SK-N-SH treated with all-trans-retinoic acid at 6 μM for 48 hours (cell line): ENCODE measurements around the gene LAMA2.

Experiments used
- CREB5 ChIP-seq: fragments of 250-450 bp; sonication (Bioruptor Pico); IDR thresholded peaks from 2 replicates; pipeline ENCODE4 v1.5.1; 2020; ENCODE audit warnings: low read depth, mild to moderate bottlenecking, moderate library complexity
- OSR1 ChIP-seq: fragments of 250-450 bp; sonication (Bioruptor Pico); IDR thresholded peaks from 2 replicates; pipeline ENCODE4 v1.8.0; 2022; ENCODE audit warnings: moderate library complexity, mild to moderate bottlenecking, inconsistent platforms
- PPARA ChIP-seq: fragments of 250-450 bp; sonication (Bioruptor Pico); IDR thresholded peaks from 2 replicates; pipeline ENCODE4 v1.5.0; 2020; ENCODE audit warnings: mild to moderate bottlenecking, borderline replicate concordance
- TSHZ2 ChIP-seq: fragments of 250-450 bp; sonication (Bioruptor Pico); IDR thresholded peaks from 2 replicates; pipeline ENCODE4 v1.5.0; 2020; ENCODE audit warnings: mild to moderate bottlenecking, moderate library complexity
- ZC3H10 ChIP-seq: fragments of 250-450 bp; sonication (Bioruptor Pico); IDR thresholded peaks from 2 replicates; pipeline ENCODE4 v1.5.1; 2021; ENCODE audit warnings: mild to moderate bottlenecking, moderate library complexity
- ZNF70 ChIP-seq: fragments of 450-650 bp; formaldehyde crosslinking; IDR thresholded peaks from 2 replicates; pipeline ENCODE4 v1.5.0; 2020; ENCODE audit warnings: mild to moderate bottlenecking, moderate library complexity
- TF ChIP-seq, protein P1 (sequence below): fragments of 250-450 bp; sonication (Bioruptor Pico); IDR thresholded peaks from 2 replicates; pipeline ENCODE4 v1.8.0; 2020; ENCODE audit warnings: mild to moderate bottlenecking, moderate library complexity, borderline replicate concordance

DNA sequence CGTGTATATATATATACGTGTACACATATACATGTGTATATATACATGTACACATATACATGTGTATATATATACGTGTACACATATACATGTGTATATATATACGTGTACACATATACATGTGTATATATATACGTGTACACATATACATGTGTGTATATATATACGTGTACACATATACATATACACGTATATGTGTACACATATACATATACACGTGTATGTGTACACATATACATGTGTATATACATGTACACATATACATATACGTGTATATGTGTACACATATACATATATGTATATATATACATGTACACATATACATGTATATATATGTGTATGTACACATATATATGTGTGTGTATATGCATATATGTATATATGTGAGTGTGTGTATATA lies 317.2 kb downstream of the LAMA2 start:
- TF ChIP-seq TSHZ2 (CRISPR knock-in tag), result no peak
- TF ChIP-seq PPARA, result no peak
- TF ChIP-seq, protein P1, sequence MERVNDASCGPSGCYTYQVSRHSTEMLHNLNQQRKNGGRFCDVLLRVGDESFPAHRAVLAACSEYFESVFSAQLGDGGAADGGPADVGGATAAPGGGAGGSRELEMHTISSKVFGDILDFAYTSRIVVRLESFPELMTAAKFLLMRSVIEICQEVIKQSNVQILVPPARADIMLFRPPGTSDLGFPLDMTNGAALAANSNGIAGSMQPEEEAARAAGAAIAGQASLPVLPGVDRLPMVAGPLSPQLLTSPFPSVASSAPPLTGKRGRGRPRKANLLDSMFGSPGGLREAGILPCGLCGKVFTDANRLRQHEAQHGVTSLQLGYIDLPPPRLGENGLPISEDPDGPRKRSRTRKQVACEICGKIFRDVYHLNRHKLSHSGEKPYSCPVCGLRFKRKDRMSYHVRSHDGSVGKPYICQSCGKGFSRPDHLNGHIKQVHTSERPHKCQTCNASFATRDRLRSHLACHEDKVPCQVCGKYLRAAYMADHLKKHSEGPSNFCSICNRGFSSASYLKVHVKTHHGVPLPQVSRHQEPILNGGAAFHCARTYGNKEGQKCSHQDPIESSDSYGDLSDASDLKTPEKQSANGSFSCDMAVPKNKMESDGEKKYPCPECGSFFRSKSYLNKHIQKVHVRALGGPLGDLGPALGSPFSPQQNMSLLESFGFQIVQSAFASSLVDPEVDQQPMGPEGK (CRISPR knock-in tag), result no peak
- TF ChIP-seq ZNF70 (CRISPR knock-in tag), result no peak
- no peak for TF ChIP-seq ZC3H10 (CRISPR knock-in tag)
- TF ChIP-seq CREB5 (CRISPR knock-in tag), result no peak
- no peak for TF ChIP-seq OSR1
